ENCODE data around the gene CDC42EP1. TPM values are rescaled to one million over a fixed set of nuclear protein-coding genes. Genes with fewer than 3 reads are reported as not detected.
"Not testable (repeated sequence)": the region's sequence is repeated elsewhere in the genome, so short reads cannot be mapped to it uniquely, and the experiment has no call there.

Gene CDC42EP1
- total RNA-seq, 1 donor from 2014 or later = 39.1 TPM

- peaks cover 40% of the 10 kb centered on the region for H3K4me1 Mint-ChIP-seq
- H3K9me3 Mint-ChIP-seq = no peaks in the 10 kb centered on the region
- no peak for DNase-seq (ENCODE audit: low spot score in 2 of 2, unreplicated experiment in 2 of 2)
- TF ChIP-seq CTCF (IDR thresholded peaks at IDR 0.05; ENCODE audit: unreplicated experiment) = no peak
- H3K27me3 Mint-ChIP-seq (ENCODE audit: low read depth) = no peaks in the 10 kb centered on the region
- no peaks in the 10 kb centered on the region for H3K36me3 Mint-ChIP-seq
- peak overlapping the region; percentile 99 for H3K27ac Mint-ChIP-seq
- peak overlapping the region; percentile 88 for H3K4me3 Mint-ChIP-seq
Observed at GRCh38 chr22:37607935-37608476, 47.7 kb downstream of the CDC42EP1 start.

GRCh38 chr22:37608477-37609239, 48.4 kb downstream of the CDC42EP1 start, which contains the start of gene GGA1:
GGA1 (plus strand) TSS chr22:37608834; CDS start chr22:37608861, 27 bp downstream.
- no peaks in the 10 kb centered on the region for H3K9me3 Mint-ChIP-seq
- no peaks in the 10 kb centered on the region for H3K27me3 Mint-ChIP-seq (ENCODE audit: low read depth)
- DNase-seq (ENCODE audit: low spot score in 2 of 2, unreplicated experiment in 2 of 2) = peak; percentile 82 to 90
- H3K4me1 Mint-ChIP-seq = peaks cover 44% of the 10 kb centered on the region
- H3K4me3 Mint-ChIP-seq = peak within 1 kb of the TSS; percentile 88
- H3K27ac Mint-ChIP-seq = peak within 1 kb of the TSS; percentile 99
- peak; percentile 4 for TF ChIP-seq CTCF (IDR thresholded peaks at IDR 0.05; ENCODE audit: unreplicated experiment)
- H3K36me3 Mint-ChIP-seq = no peaks in the 10 kb centered on the region

- H3K4me3 Mint-ChIP-seq = peak overlapping the region; percentile 86
- DNase-seq (ENCODE audit: low spot score in 2 of 2, unreplicated experiment in 2 of 2) = no peak
- H3K36me3 Mint-ChIP-seq = no peaks in the 10 kb centered on the region
- H3K27ac Mint-ChIP-seq = peak overlapping the region; percentile 97
- no peaks in the 10 kb centered on the region for H3K9me3 Mint-ChIP-seq
- H3K4me1 Mint-ChIP-seq = peaks cover 45% of the 10 kb centered on the region
- no peak for TF ChIP-seq CTCF (IDR thresholded peaks at IDR 0.05; ENCODE audit: unreplicated experiment)
- no peaks in the 10 kb centered on the region for H3K27me3 Mint-ChIP-seq (ENCODE audit: low read depth)
Observed at GRCh38 chr22:37609240-37610152, 49.2 kb downstream of the CDC42EP1 start.

- DNase-seq (ENCODE audit: low spot score in 2 of 2, unreplicated experiment in 2 of 2); H3K27me3 Mint-ChIP-seq (ENCODE audit: low read depth); H3K36me3 Mint-ChIP-seq; H3K9me3 Mint-ChIP-seq: not testable (repeated sequence)
- H3K27ac Mint-ChIP-seq = peak overlapping the region; percentile 97
- peaks cover 45% of the 10 kb centered on the region for H3K4me1 Mint-ChIP-seq
- peak overlapping the region; percentile 86 for H3K4me3 Mint-ChIP-seq
Observed at GRCh38 chr22:37610153-37610475, 49.8 kb downstream of the CDC42EP1 start.

- Mint-ChIP-seq H3K27ac (no peak overlapping the region), H3K36me3 (peaks cover 2% of the 10 kb centered on the region), H3K27me3 (ENCODE audit: low read depth) (no peaks in the 10 kb centered on the region), H3K4me3 (peak overlapping the region; percentile 86), H3K9me3 (no peaks in the 10 kb centered on the region), H3K4me1 (peaks cover 41% of the 10 kb centered on the region)
- DNase-seq (ENCODE audit: low spot score in 2 of 2, unreplicated experiment in 2 of 2) = no peak
- TF ChIP-seq CTCF (IDR thresholded peaks at IDR 0.05; ENCODE audit: unreplicated experiment) = no peak
Observed at GRCh38 chr22:37610480-37611129, 50.3 kb downstream of the CDC42EP1 start.

Measured in mesothelial cell of epicardium (in vitro differentiated cells).